HK-2 (cell line): Measurements from ENCODE around the gene LONRF2.

ENCODE experiments used
- DNase-seq: peaks from one replicate; pipeline ENCODE4 v3.0.0-alpha.2; 2018; ENCODE audit not compliant: unreplicated experiment

The LONRF2 gene

GRCh38 chr2:100237163-100237562 is 85.1 kb downstream of the LONRF2 start:
- no peak for DNase-seq

GRCh38 chr2:100236166-100236565 is 86.1 kb downstream of the LONRF2 start:
- no peak for DNase-seq

- DNase-seq: no peak
These were observed 86.7 kb downstream of the LONRF2 start for GRCh38 chr2:100235581-100235980.

- DNase-seq: no peak
These were observed 87.2 kb downstream of the LONRF2 start for GRCh38 chr2:100235098-100235497.

GRCh38 chr2:100234141-100234540 is 88.2 kb downstream of the LONRF2 start:
- DNase-seq: no peak

GRCh38 chr2:100233061-100233460 is 89.2 kb downstream of the LONRF2 start:
- no peak for DNase-seq

- DNase-seq: no peak
These were observed 91.5 kb downstream of the LONRF2 start for GRCh38 chr2:100230754-100231153.

- DNase-seq: no peak
These were observed 93.3 kb downstream of the LONRF2 start for GRCh38 chr2:100228967-100229366.

- no peak for DNase-seq
These were observed 93.9 kb downstream of the LONRF2 start for GRCh38 chr2:100228415-100228814.

- no peak for DNase-seq
These were observed 97.2 kb downstream of the LONRF2 start for GRCh38 chr2:100224988-100225710.

- DNase-seq: no peak
These were observed 98.8 kb downstream of the LONRF2 start for GRCh38 chr2:100223502-100223901.
